ENCODE measurements around the gene PNMT.

PNMT gene

DNA sequence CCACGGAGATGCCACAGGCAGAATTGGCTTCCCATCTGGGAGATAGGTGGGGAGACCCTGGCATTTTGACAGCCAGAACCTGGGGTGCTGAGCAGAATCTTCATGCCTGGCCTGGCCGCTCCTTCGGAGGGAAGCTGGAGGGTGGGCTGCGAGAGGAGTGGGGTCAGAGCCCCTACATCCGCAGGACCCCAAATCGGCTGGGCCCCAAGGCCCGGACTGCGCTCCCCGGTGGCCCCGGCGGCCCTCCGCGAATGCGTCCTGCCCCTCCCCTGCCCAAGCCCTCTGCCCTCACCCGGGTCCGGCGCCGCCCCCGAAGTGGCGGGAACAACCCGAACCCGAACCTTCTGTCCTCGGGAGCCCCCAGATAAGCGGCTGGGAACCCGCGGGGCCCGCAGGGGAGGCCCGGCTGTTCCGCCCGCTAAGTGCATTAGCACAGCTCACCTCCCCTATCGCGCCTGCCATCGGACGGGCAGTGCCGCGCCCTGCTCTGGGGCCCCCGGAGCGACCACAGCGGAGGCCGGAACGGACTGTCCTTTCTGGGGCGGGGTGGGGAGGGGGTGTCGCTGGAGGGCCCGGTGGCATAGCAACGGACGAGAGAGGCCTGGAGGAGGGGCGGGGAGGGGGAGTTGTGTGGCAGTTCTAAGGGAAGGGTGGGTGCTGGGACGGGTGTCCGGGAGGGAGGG lies 850 bp upstream of the PNMT start:
- TF ChIP-seq, protein P1, sequence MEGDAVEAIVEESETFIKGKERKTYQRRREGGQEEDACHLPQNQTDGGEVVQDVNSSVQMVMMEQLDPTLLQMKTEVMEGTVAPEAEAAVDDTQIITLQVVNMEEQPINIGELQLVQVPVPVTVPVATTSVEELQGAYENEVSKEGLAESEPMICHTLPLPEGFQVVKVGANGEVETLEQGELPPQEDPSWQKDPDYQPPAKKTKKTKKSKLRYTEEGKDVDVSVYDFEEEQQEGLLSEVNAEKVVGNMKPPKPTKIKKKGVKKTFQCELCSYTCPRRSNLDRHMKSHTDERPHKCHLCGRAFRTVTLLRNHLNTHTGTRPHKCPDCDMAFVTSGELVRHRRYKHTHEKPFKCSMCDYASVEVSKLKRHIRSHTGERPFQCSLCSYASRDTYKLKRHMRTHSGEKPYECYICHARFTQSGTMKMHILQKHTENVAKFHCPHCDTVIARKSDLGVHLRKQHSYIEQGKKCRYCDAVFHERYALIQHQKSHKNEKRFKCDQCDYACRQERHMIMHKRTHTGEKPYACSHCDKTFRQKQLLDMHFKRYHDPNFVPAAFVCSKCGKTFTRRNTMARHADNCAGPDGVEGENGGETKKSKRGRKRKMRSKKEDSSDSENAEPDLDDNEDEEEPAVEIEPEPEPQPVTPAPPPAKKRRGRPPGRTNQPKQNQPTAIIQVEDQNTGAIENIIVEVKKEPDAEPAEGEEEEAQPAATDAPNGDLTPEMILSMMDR (IDR thresholded peaks at IDR 0.05; ENCODE audit: low read depth, low read length, missing control alignments) = no peak
- no peak overlapping the region for H3K4me3 ChIP-seq (ENCODE audit: low read depth, low read length)
- no peak for DNase-seq (ENCODE audit: low read depth)
- in situ Hi-C loops (cut with HindIII; ENCODE audit: low sequenced_read_pairs) = no loop called here

GRCh38 chr17:39669897-39670735 lies 1.9 kb downstream of the PNMT start:
- H3K4me3 ChIP-seq (ENCODE audit: low read depth, low read length) = no peak overlapping the region
- TF ChIP-seq, protein P1 (IDR thresholded peaks at IDR 0.05; ENCODE audit: low read depth, low read length, missing control alignments) = no peak
- in situ Hi-C loops (cut with HindIII; ENCODE audit: low sequenced_read_pairs) = no loop called here
- DNase-seq (ENCODE audit: low read depth) = no peak

GRCh38 chr17:39670746-39671145 lies 2.5 kb downstream of the PNMT start:
- H3K4me3 ChIP-seq (ENCODE audit: low read depth, low read length) = no peak overlapping the region
- in situ Hi-C loops (cut with HindIII; ENCODE audit: low sequenced_read_pairs) = no loop called here
- TF ChIP-seq, protein P1 (IDR thresholded peaks at IDR 0.05; ENCODE audit: low read depth, low read length, missing control alignments) = no peak
- DNase-seq (ENCODE audit: low read depth) = no peak

DNA sequence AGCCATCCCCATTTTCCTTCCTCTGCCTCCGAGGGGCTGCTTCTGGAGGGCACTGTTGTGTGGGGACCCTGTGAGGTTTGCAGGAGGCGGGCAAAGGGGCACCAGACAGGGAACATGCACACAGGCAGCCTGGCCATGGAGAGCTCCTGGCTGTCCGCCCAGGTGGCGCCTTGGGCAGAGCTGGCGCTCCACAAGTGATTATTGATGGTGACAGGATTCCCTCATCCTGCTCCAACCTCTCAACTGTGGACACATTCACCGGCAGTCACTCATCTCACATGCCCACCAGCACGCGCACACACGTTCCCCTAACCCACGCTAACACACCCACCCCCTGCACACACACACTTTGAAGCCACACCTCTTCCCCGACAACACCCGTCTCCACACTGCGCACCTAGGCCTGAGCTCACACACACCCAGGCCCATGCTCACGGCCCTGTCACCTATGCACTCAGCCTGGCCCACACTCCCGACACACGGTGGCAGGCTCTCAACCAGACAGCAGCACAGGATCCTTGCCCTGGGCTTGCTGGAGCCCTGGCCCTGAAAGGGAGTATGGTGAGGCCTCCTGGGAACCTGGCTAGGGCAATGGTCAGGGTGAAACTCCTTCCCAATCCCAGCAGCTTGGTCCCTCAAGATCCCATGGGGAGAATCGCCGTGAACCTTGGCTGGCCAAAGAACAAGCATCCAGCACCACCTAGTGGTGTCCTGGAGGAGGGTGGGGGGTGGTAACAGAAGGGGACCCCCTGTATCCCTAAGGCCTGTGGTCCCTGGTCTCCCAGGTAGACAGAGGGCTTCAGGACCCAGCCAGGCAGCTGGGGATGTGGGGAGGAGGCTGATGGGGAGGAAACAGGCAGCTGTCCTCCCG lies 3.6 kb downstream of the PNMT start:
- TF ChIP-seq, protein P1 (IDR thresholded peaks at IDR 0.05; ENCODE audit: low read depth, low read length, missing control alignments) = peak; percentile 75
- peak; percentile 4 for DNase-seq (ENCODE audit: low read depth)

GRCh38 chr17:39672522-39673334 lies 4.5 kb downstream of the PNMT start:
- TF ChIP-seq, protein P1 (IDR thresholded peaks at IDR 0.05; ENCODE audit: low read depth, low read length, missing control alignments) = no peak
- H3K4me3 ChIP-seq (ENCODE audit: low read depth, low read length) = no peak overlapping the region
- no peak for DNase-seq (ENCODE audit: low read depth)
- in situ Hi-C loops (cut with HindIII; ENCODE audit: low sequenced_read_pairs) = no loop called here

More for the DNA sequence above, 3.6 kb downstream of the PNMT start:
- H3K4me3 ChIP-seq (ENCODE audit: low read depth, low read length) = no peak overlapping the region
- in situ Hi-C loops (cut with HindIII; ENCODE audit: low sequenced_read_pairs) = no loop called here

All from astrocyte of the cerebellum (primary cell).